Stomach (tissue), 4 donors: ENCODE results near the gene ARHGAP12.

Source experiments
- EP300 ChIP-seq: sonication (generic); formaldehyde crosslinking; IDR thresholded peaks from one replicate; pipeline ENCODE4 v1.6.1; 2017; ENCODE audit warnings: antibody characterized with exemption
- POLR2A ChIP-seq, 4 donors: fragments of 450-650 bp; IDR thresholded peaks; one replicate each; pipeline ENCODE4 v1.6.1; 2016; ENCODE audit warnings: antibody characterized with exemption in 4 of 4, control low read depth in 2 of 4, mild to moderate bottlenecking in 1 of 4, moderate library complexity in 1 of 4
- POLR2AphosphoS5 ChIP-seq, 3 donors: sonication (generic); formaldehyde crosslinking; IDR thresholded peaks; one replicate each; pipeline ENCODE4 v1.6.1; 2016; ENCODE audit warnings: antibody characterized with exemption in 3 of 3
- TF ChIP-seq, protein P1 (sequence below), 7 experiments: fragments of 450-650 bp in 4 of 7; fragments of 200-600 bp in 3 of 7; sonication (generic) in 3 of 7; IDR thresholded peaks; one replicate each; pipeline ENCODE4 v1.5.1; 2016 to 2019; ENCODE audit warnings: antibody characterized with exemption in 7 of 7, control low read depth in 2 of 7, mild to moderate bottlenecking in 1 of 7

DNA sequence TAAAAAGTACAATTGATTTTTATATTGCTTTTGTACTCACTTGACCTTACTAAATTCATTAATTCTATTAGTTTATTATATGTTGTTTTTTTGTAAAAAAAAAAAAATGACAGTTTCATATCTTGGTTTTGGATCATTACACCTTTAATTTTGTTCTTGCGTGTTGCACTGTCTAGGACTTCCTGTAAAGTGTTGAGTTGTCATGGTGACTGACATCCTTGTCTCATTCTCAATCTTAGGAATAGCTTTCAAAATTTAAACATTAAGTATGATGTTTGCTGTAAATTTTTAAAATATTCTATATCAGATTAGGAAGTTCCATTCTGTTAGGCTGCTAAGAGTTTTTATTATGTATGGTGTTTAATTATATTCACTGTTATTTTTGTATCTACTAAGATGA is 139.1 kb downstream of the ARHGAP12 start:
- TF ChIP-seq EP300 (no peak), POLR2A (IDR thresholded peaks at IDR 0.05) (no peak), POLR2AphosphoS5 (IDR thresholded peaks at IDR 0.05) (no peak)
- TF ChIP-seq, protein P1, sequence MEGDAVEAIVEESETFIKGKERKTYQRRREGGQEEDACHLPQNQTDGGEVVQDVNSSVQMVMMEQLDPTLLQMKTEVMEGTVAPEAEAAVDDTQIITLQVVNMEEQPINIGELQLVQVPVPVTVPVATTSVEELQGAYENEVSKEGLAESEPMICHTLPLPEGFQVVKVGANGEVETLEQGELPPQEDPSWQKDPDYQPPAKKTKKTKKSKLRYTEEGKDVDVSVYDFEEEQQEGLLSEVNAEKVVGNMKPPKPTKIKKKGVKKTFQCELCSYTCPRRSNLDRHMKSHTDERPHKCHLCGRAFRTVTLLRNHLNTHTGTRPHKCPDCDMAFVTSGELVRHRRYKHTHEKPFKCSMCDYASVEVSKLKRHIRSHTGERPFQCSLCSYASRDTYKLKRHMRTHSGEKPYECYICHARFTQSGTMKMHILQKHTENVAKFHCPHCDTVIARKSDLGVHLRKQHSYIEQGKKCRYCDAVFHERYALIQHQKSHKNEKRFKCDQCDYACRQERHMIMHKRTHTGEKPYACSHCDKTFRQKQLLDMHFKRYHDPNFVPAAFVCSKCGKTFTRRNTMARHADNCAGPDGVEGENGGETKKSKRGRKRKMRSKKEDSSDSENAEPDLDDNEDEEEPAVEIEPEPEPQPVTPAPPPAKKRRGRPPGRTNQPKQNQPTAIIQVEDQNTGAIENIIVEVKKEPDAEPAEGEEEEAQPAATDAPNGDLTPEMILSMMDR (IDR thresholded peaks at IDR 0.05), result no peak
